NCI-H2171 (cell line): ENCODE measurements around the gene WDR62.
"Not testable (repeated sequence)": the region's sequence is repeated elsewhere in the genome, so short reads cannot be mapped to it uniquely, and the experiment has no call there.

ENCODE experiments used
- DNase-seq: peaks from one replicate; lab custom pipeline; 2025; lab: John Stamatoyannopoulos, UW

The WDR62 gene

DNA sequence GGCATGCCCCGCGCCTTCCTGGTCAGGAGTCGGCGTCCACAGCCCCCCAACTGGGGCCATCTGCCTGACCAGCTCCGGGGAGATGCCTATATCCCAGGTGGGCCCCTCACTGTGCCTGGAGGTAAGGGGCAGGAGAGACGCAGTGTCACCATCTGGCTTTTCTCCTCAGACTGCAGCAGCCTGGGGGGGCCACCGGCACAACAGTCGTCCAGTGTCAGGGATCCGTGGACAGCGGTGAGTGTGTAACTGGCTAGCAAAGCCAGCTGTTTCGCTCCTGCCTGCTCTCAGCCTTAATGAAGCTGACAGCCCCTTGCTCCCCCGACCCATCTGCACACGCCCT, 56.5 kb downstream of the WDR62 start:
- DNase-seq = no peak

DNA sequence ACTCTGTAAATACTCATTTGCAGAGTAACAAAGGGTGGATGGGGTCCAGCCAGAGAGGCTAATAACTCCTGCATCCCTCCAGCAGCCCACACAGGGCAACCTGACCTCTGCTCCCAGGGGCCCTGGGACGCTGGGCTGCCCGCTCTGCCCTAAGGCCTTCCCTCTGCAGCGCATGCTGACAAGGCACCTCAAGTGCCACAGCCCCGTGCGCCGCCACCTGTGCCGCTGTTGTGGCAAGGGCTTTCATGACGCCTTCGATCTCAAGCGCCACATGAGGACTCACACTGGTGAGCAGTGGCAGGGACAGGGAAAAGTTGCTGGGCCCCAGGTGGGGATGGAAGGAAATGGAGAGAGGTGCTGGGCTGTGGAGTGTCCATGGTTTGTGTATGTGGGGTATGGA, 58.0 kb downstream of the WDR62 start:
- no peak for DNase-seq

DNA sequence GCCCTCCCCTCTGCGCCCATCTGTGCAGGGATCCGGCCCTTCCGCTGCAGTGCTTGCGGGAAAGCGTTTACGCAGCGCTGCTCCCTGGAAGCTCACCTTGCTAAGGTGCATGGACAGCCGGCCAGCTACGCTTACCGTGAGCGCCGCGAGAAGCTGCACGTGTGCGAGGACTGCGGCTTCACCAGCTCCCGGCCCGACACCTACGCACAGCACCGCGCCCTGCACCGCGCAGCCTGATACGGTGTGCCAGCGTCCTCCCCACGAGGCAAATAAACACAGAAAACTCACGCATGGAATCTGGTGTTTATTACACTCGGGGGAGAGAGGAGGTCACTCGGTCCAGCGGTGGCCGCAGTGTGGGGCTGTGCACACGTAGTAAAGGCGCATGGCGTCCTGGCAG, 58.7 kb downstream of the WDR62 start:
- DNase-seq = no peak

GRCh38 chr19:36113894-36114720, 59.4 kb downstream of the WDR62 start:
- no peak for DNase-seq

DNA sequence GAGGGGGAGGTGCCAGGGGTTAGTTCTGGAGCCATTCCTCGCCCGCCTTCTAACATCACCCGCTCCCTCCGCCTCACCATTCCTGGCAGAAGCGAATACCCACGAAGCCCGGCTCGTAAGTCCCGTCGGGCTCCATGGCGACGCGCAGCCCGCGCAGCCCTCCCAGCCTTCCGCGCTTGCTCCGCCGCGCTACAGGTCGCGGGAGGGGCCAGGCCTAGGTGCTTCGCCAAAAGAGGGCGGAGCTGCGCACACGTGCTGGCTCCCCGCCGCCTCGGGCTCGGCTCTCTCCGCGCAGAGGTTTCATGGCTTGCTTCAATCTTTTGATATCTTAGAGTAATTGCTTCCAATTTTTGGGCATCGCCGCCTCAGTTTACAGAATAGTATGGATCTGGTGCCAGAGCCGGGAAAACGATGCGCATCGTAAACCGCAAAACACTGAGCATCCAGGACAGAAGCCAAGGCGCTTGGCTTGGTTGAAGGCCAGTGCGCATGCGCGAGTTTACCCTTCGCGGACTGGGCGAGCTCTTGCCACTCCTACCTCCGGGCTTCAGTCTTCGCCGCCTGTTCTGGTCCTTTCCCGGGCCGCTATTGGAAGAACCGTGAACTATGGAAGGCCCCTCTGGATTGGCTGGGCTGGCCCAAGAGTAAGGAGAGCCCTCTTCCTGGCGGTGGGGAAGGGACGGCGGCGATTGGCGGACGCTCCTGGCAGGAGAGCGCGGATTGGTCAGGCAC, 60.2 kb downstream of the WDR62 start, which contains the start of gene POLR2I:
TSS of gene POLR2I (minus strand) at position 155 of the 732 bp plus-strand sequence. CDS start at position 136, 19 bp downstream.
- DNase-seq = peak; percentile 98

DNA sequence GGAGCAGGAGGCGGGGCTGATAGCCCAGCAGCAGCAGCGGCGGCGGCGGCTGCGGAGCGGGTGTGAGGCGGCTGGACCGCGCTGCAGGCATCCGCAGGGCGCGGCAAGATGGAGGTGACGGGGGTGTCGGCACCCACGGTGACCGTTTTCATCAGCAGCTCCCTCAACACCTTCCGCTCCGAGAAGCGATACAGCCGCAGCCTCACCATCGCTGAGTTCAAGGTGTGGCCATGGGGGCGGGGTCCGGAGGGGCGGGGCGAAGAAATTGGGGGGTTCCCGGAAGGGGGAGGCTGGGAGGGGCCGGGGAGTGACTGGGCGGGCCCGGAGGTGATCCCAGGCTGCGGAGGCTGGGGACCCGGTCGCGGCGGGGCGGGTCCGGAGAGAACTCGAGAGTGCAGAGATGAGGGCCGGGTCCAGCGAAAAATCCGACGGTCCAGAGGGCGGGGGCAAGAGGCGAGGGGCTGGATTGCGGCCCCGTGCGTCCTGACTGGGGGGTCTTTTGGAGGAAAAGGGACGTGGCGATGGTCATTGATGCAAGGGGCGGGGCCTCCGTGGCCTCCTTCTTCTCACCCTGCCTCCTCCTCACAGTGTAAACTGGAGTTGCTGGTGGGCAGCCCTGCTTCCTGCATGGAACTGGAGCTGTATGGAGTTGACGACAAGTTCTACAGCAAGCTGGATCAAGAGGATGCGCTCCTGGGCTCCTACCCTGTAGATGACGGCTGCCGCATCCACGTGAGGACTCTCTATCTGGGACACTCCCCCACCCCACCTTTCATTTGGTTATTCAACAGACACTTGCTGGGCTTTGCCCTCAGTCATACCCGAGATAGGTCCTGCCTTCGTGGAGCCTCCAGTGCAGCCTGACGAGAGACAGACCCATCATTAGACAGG, 61.0 kb downstream of the WDR62 start, which contains the start of gene TBCB:
TSS of gene TBCB (plus strand) at position 16 of the 891 bp plus-strand sequence. CDS start at position 109, 93 bp downstream.
- DNase-seq = peak; percentile 76

- DNase-seq = no peak
Observed at GRCh38 chr19:36116344-36116637, 61.6 kb downstream of the WDR62 start.

- DNase-seq = no peak
Observed at GRCh38 chr19:36120092-36120983, 65.6 kb downstream of the WDR62 start.

DNA sequence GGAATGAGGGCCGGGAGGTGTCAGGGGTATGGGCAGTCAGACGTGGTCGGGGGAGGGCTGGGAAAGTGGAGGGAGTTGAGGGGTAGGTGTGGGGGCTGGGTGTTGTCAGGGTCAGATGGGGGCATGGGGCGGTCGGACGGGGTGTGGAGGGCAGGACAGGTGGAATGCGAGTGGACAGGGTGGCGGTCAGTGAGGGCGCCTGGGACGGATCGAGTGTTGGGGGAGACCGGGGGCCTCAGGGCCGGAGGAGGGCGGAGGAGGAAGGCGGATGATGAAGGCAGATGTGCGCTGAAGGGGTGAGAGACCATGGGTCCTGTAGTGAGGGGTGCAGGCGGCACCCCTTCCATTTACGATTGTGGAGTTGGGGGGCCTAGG, 66.3 kb downstream of the WDR62 start:
- DNase-seq = no peak

DNA sequence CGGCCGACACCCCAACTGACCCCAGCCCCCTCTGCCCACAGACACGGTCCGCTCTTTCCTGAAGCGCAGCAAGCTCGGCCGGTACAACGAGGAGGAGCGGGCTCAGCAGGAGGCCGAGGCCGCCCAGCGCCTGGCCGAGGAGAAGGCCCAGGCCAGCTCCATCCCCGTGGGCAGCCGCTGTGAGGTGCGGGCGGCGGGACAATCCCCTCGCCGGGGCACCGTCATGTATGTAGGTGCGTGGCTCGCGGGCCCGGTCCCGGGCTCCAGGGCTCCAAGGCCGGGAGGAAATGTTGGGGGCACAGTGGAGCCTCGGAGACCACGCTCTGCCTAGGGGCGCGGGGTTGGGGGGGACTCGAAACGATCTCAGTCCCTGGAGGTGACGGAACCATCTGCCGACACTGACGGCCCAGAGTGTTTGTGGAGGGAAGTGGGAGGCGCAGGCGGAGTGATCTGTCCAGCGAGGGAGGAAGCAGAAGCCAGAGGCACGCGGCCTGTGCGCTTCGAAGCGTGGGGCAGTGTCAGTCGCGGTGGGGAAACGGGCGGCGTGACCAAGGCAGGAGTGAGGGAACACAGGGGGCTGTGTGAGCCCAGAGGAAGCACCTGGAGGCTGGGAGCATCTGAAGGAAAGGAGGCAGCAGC, 66.9 kb downstream of the WDR62 start:
- no peak for DNase-seq

- DNase-seq = no peak
Observed at GRCh38 chr19:36125557-36125956, 70.9 kb downstream of the WDR62 start.

DNA sequence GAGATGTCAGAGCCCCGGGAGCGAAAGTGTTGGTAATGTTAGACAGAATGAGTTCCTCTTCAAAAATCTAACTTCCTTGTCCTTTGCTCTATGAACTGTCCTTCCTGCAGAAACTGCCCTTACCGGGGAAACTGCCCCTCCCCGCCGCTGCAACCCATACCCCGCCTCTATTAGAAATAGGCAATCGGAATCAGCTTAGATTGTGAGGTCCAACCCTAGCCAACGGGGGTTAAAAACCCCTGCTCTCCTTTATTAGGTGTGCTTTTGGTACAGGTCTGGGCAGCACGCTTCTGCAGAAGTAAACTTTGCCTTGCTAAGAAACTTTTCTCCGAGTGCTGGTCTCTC, 73.7 kb downstream of the WDR62 start:
- no peak for DNase-seq

GRCh38 chr19:36131221-36131620, 76.5 kb downstream of the WDR62 start:
- DNase-seq = not testable (repeated sequence)

DNA sequence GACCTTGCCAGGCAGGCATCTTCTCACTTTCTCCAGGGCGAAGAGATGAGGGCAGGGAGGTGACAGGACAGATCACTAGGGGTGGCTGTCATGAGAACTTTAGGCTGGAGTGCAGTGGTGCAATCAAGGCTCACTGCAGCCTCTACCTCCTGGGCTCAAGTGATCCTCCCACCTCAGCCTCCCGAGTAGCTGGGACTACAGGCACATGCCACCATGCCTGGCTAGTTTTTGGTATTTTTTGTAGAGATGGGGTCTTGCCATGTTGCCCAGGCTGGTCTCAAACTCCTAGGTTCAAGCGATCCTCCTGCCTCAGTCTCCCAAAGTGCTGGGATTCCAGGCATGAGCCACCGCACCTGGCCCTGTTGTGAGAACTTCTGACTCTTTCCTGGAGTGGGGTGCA, 80.2 kb downstream of the WDR62 start:
- DNase-seq = not testable (repeated sequence)

- no peak for DNase-seq
Observed at GRCh38 chr19:36136964-36137686, 82.4 kb downstream of the WDR62 start.

GRCh38 chr19:36139120-36139472, 84.4 kb downstream of the WDR62 start:
- DNase-seq = no peak

DNA sequence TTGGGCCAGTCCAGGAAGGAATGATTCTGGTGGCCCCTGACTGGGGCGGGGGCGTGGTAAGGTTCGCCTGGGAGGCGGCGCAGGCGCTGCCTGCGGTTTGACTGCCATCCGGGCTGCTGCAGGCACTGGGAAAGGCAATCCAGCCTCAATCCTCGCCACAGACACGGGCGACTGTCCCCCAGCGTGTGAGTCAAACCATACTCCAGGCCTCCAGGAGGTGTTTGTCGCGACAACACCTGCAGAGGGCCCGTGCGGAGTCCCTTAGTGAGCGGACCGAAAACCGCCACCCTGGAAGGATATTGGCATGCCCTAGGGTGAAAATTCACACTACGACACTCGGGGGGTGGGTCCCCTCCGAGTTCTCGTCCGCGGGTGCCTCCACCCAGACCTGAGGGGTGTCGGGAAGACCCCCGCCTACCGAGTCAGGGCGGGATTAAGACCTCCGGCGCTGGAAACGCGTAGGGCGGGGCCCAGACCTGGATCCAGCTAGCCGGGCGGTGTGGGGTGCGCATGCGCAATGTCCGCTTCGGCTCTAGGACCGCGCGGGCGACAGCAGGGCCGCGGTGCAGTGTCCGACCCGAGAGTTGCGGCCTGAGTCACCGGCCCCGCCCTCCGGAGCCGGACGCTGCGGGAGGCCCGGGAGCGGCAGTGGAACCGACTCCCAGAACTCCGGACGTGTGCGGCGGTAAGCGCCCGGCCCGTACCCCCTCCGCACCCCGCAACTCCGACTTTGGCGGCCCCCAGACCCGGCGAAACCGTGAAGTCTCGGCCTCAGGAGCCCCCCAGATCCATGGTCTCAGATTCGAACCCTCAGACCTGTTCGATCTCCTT, 85.0 kb downstream of the WDR62 start, which contains the start of gene CAPNS1:
TSS of gene CAPNS1 (plus strand) at position 594 of the 831 bp plus-strand sequence. CDS start 946 bp downstream, outside the sequence.
- DNase-seq = peak; percentile 90

- peak; percentile 54 for DNase-seq
Observed at GRCh38 chr19:36140304-36141038, 85.8 kb downstream of the WDR62 start.
